ENCODE results near the gene SLC37A1.

DNA sequence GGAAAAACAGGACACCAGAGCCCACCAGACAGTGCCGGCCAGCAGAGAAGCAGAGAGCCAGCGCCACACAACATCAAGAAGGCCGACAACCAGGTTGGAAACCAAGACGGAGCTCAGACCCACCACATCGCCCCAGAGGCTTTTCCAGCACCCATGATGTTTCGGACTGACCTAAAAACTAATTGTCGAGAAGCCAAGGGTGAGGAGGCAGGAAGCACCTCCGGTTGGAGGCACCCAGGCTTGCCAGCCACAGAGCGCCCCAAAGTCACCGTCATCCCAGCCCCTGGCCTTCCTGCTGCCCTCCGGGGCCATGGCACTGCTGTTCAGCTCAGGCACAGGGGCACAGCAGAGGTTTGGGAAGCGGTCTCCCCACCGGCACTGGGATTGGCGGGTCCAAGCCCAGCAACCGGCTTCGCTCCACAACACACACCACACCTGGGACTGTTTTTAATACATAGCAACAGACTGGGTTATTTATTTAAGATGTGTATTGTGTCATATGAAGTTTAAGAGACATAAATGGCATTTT is 67.2 kb downstream of the SLC37A1 start:
- TF ChIP-seq, protein P1, sequence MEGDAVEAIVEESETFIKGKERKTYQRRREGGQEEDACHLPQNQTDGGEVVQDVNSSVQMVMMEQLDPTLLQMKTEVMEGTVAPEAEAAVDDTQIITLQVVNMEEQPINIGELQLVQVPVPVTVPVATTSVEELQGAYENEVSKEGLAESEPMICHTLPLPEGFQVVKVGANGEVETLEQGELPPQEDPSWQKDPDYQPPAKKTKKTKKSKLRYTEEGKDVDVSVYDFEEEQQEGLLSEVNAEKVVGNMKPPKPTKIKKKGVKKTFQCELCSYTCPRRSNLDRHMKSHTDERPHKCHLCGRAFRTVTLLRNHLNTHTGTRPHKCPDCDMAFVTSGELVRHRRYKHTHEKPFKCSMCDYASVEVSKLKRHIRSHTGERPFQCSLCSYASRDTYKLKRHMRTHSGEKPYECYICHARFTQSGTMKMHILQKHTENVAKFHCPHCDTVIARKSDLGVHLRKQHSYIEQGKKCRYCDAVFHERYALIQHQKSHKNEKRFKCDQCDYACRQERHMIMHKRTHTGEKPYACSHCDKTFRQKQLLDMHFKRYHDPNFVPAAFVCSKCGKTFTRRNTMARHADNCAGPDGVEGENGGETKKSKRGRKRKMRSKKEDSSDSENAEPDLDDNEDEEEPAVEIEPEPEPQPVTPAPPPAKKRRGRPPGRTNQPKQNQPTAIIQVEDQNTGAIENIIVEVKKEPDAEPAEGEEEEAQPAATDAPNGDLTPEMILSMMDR (IDR thresholded peaks at IDR 0.05 in 8 of 11, conservative IDR thresholded peaks at IDR 0.05 in 3 of 11): no peak
- peak in 1 of 3 donors; percentile 56 for TF ChIP-seq POLR2AphosphoS5 (IDR thresholded peaks at IDR 0.05)

All from spleen (tissue), 7 donors.